ENCODE results near the gene CNNM4.
A peak's percentile ranks its signal among the peaks of the same experiment; 100 is the strongest.

CNNM4 gene

GRCh38 chr2:96768083-96768561 lies 7.4 kb downstream of the CNNM4 start:
- H3K27ac ChIP-seq, result no peak overlapping the region; the same call in 1 of the 2 replicates
- no peak for TF ChIP-seq CTCF (conservative IDR thresholded peaks at IDR 0.05)

GRCh38 chr2:96769814-96770213 lies 9.1 kb downstream of the CNNM4 start:
- TF ChIP-seq CTCF (conservative IDR thresholded peaks at IDR 0.05), result no peak
- peak overlapping the region; percentile 85 for H3K27ac ChIP-seq

- TF ChIP-seq CTCF (conservative IDR thresholded peaks at IDR 0.05), result no peak
- H3K27ac ChIP-seq, result peak overlapping the region; percentile 85
These were observed 9.9 kb downstream of the CNNM4 start for GRCh38 chr2:96770442-96771202.

GRCh38 chr2:96771796-96772618 lies 11.3 kb downstream of the CNNM4 start:
- peak overlapping the region; percentile 85 for H3K27ac ChIP-seq

GRCh38 chr2:96772903-96773671 lies 12.4 kb downstream of the CNNM4 start:
- peak overlapping the region; percentile 27; the same call in 1 of the 2 replicates for H3K27ac ChIP-seq
- TF ChIP-seq CTCF (conservative IDR thresholded peaks at IDR 0.05), result no peak

More at GRCh38 chr2:96771796-96772618, 11.3 kb downstream of the CNNM4 start:
- peak; percentile 54 for TF ChIP-seq CTCF (conservative IDR thresholded peaks at IDR 0.05)

GRCh38 chr2:96773922-96774321 lies 13.2 kb downstream of the CNNM4 start:
- H3K27ac ChIP-seq, result peak overlapping the region; percentile 27; the same call in 1 of the 2 replicates

More at GRCh38 chr2:96773922-96774321, 13.2 kb downstream of the CNNM4 start:
- no peak for TF ChIP-seq CTCF (conservative IDR thresholded peaks at IDR 0.05)

Measured in VCaP (cell line).